22Rv1 (cell line): ENCODE data around the gene DNAJA4.

ENCODE experiments used
- CTCF ChIP-seq: fragments of 450-650 bp; IDR thresholded peaks from 2 replicates; pipeline ENCODE4 v1.5.1; 2017; ENCODE audit warnings: mild to moderate bottlenecking
- ZFX ChIP-seq: fragments of 450-650 bp; IDR thresholded peaks from 2 replicates; pipeline ENCODE4 v1.6.1; 2017; ENCODE audit warnings: antibody characterized with exemption, borderline replicate concordance

GRCh38 chr15:78290222-78290621 is 25.9 kb downstream of the DNAJA4 start:
- TF ChIP-seq ZFX (no peak), CTCF (no peak)
